Keratinocyte (primary cell): ENCODE data around the gene TMC8. TPM values are rescaled to one million over a fixed set of nuclear protein-coding genes. Genes with fewer than 3 reads are reported as not detected.

Experiments used
- DNase-seq: peaks from one replicate; pipeline ENCODE4 v3.0.0-alpha.2; 2011; ENCODE audit warnings: low read depth, missing footprints, low spot score
- FAIRE-seq: peaks from 2 replicates; lab custom pipeline; 2011; peaks lifted over from hg19 to GRCh38; lab: Jason Lieb, UNC
- H2AFZ ChIP-seq: 2 replicates; pipeline ENCODE4 v1.6.0; 2012; ENCODE audit warnings: low read length, control low read depth, inconsistent platforms; ENCODE audit not compliant: control insufficient read depth
- H3K27ac ChIP-seq: 2 replicates; pipeline ENCODE4 v1.5.1; 2011; ENCODE audit warnings: low read length; ENCODE audit not compliant: control insufficient read depth, insufficient read depth
- H3K27me3 ChIP-seq: 3 replicates; pipeline ENCODE4 v1.6.0; 2011; ENCODE audit warnings: low read length; ENCODE audit not compliant: control insufficient read depth, insufficient read depth; ENCODE audit errors: extremely low read depth
- H3K36me3 ChIP-seq, 2 experiments: 2 replicates in 1 of 2; 3 replicates in 1 of 2; pipeline ENCODE4 v1.5.1; 2011; ENCODE audit warnings: low read length in 2 of 2, mild to moderate bottlenecking in 1 of 2; ENCODE audit not compliant: control insufficient read depth in 2 of 2, insufficient read depth in 2 of 2; ENCODE audit errors: extremely low read depth in 1 of 2
- H3K4me1 ChIP-seq: 3 replicates; pipeline ENCODE4 v1.5.1; 2011; ENCODE audit warnings: low read length; ENCODE audit not compliant: control insufficient read depth, insufficient read depth; ENCODE audit errors: extremely low read depth
- H3K4me2 ChIP-seq: 3 replicates; pipeline ENCODE4 v1.6.0; 2011; ENCODE audit warnings: low read depth, low read length; ENCODE audit not compliant: control insufficient read depth, insufficient read depth; ENCODE audit errors: extremely low read depth
- H3K4me3 ChIP-seq, 3 experiments: fragments of 200-600 bp in 1 of 3; sonication (generic) in 1 of 3; 2 replicates in 2 of 3; 3 replicates in 1 of 3; pipeline ENCODE4 v1.5.1; 2011 to 2016; ENCODE audit warnings: low read length in 3 of 3, mild to moderate bottlenecking in 3 of 3, control low read depth in 2 of 3, inconsistent platforms in 1 of 3, low read depth in 1 of 3, mixed read lengths in 1 of 3, mixed run types in 1 of 3, moderate library complexity in 1 of 3; ENCODE audit not compliant: control insufficient read depth in 2 of 3, insufficient read depth in 2 of 3; ENCODE audit errors: extremely low read depth in 1 of 3
- H3K79me2 ChIP-seq: 2 replicates; pipeline ENCODE4 v1.6.0; 2012; ENCODE audit warnings: low read length; ENCODE audit not compliant: control insufficient read depth, insufficient read depth
- H3K9ac ChIP-seq: 3 replicates; pipeline ENCODE4 v1.6.0; 2011; ENCODE audit warnings: low read length; ENCODE audit not compliant: control insufficient read depth, insufficient read depth; ENCODE audit errors: extremely low read depth
- H3K9me1 ChIP-seq: 3 replicates; pipeline ENCODE4 v1.6.0; 2011; ENCODE audit warnings: low read length; ENCODE audit not compliant: control insufficient read depth, insufficient read depth; ENCODE audit errors: extremely low read depth
- H3K9me3 ChIP-seq: 2 replicates; pipeline ENCODE4 v1.5.1; 2012; ENCODE audit warnings: low read depth, low read length; ENCODE audit not compliant: control insufficient read depth
- H4K20me1 ChIP-seq: 3 replicates; pipeline ENCODE4 v1.6.0; 2011; ENCODE audit warnings: low read length; ENCODE audit not compliant: control insufficient read depth, insufficient read depth; ENCODE audit errors: extremely low read depth
- CTCF ChIP-seq, 3 experiments: IDR thresholded peaks in 1 of 3; conservative IDR thresholded peaks in 1 of 3; optimal IDR thresholded peaks in 1 of 3; 2 replicates in 2 of 3; 3 replicates in 1 of 3; pipeline versions ENCODE3 to v1.5.1; 2011; ENCODE audit warnings: low read length in 3 of 3, mild to moderate bottlenecking in 3 of 3, moderate library complexity in 2 of 3, control low read depth in 1 of 3, inconsistent platforms in 1 of 3; ENCODE audit not compliant: insufficient read depth in 2 of 3; ENCODE audit errors: extremely low read depth in 1 of 3
- EZH2 ChIP-seq: IDR thresholded peaks from one replicate; pipeline ENCODE4 v1.6.1; 2012; ENCODE audit warnings: inconsistent platforms, mild to moderate bottlenecking, low read length, moderate library complexity
- dilution Hi-C: fragments of 300-500 bp; cut with MboI; formaldehyde crosslinking; loops from one replicate; pipeline ENCODE4 v1.7.0; 2020; ENCODE audit warnings: low sequenced_read_pairs; ENCODE audit not compliant: extremely low pct_ligation_motif_present
- polyA plus RNA-seq, 5 experiments: library from polyadenylated mRNA; depleted of rRNA in 3 of 5; stranded (reverse) in 3 of 5; stranded (forward) in 1 of 5; unstranded in 1 of 5; fragments of >200 nt; gene quantifications; 1 replicate in 1 of 5; 2 replicates in 3 of 5; 3 replicates in 1 of 5; pipeline versions ENCODE4 v1.2.1 to v1.2.3, GENCODE V29; 2011 to 2012; ENCODE audit warnings: missing spikeins in 2 of 5, low read depth in 1 of 5, low replicate concordance in 1 of 5

The TMC8 gene
- polyA plus RNA-seq, 1 donor (not counting 4 experiments of a cell fraction or from before 2014, with no cell fraction given) = 0.14 TPM

GRCh38 chr17:78116411-78116810 is 14.2 kb upstream of the TMC8 start:
- Histone ChIP-seq H3K79me2 (no peaks in the 10 kb centered on the region), H3K27ac (no peak overlapping the region), H3K9me1 (no peaks in the 10 kb centered on the region), H3K9ac (no peak overlapping the region), H3K9me3 (no peaks in the 10 kb centered on the region), H3K36me3 (peaks cover 0 to 19% of the 10 kb centered on the region in 2 experiments), H2AFZ (no peak overlapping the region), H3K27me3 (peaks cover 2% of the 10 kb centered on the region), H3K4me1 (no peaks in the 10 kb centered on the region), H3K4me2 (no peak overlapping the region), H4K20me1 (peaks cover 3% of the 10 kb centered on the region), H3K4me3 (no peak overlapping the region)
- TF ChIP-seq CTCF (optimal IDR thresholded peaks at IDR 0.05 in 1 of 3, IDR thresholded peaks at IDR 0.05 in 1 of 3, conservative IDR thresholded peaks at IDR 0.05 in 1 of 3; ENCODE audit: extremely low read depth in 1 of 3, insufficient read depth in 2 of 3, low read length in 3 of 3) (no peak), EZH2 (no peak)
- dilution Hi-C loops = no loop called here
- FAIRE-seq = no peak
- no peak for DNase-seq

- no peak overlapping the region for H2AFZ ChIP-seq
- no peak for DNase-seq
These were observed 13.3 kb upstream of the TMC8 start for GRCh38 chr17:78117027-78117981.

More at GRCh38 chr17:78117027-78117981, 13.3 kb upstream of the TMC8 start:
- peaks cover 0 to 21% of the 10 kb centered on the region in 2 experiments for H3K36me3 ChIP-seq
- no peak overlapping the region for H3K27ac ChIP-seq
- dilution Hi-C loops = no loop called here
- H3K9me3 ChIP-seq = no peaks in the 10 kb centered on the region
- no peaks in the 10 kb centered on the region for H3K4me1 ChIP-seq
- H4K20me1 ChIP-seq = peaks cover 2% of the 10 kb centered on the region
- H3K79me2 ChIP-seq = no peaks in the 10 kb centered on the region
- no peak for FAIRE-seq
- no peaks in the 10 kb centered on the region for H3K9me1 ChIP-seq
- TF ChIP-seq CTCF (optimal IDR thresholded peaks at IDR 0.05 in 1 of 3, IDR thresholded peaks at IDR 0.05 in 1 of 3, conservative IDR thresholded peaks at IDR 0.05 in 1 of 3; ENCODE audit: extremely low read depth in 1 of 3, insufficient read depth in 2 of 3, low read length in 3 of 3) = peak; percentile 47 to 80 (median 69)
- no peak for TF ChIP-seq EZH2
- no peak overlapping the region for H3K4me2 ChIP-seq
- H3K9ac ChIP-seq = no peak overlapping the region
- no peak overlapping the region for H3K4me3 ChIP-seq
- H3K27me3 ChIP-seq = peaks cover 2% of the 10 kb centered on the region
